Lung microvascular endothelial cell (primary cell): Measurements from ENCODE around the gene KCNK6. TPM values are rescaled to one million over a fixed set of nuclear protein-coding genes. Genes with fewer than 3 reads are reported as not detected.

ENCODE experiments used
- DNase-seq, 2 donors: peaks; one replicate each; pipeline versions ENCODE4 v3.0.0 to v3.0.0-alpha.2; 2010; ENCODE audit warnings: low read depth in 2 of 2
- total RNA-seq: library from RNA; depleted of rRNA; stranded (reverse); fragments of >200 nt; gene quantifications from 2 replicates; pipeline ENCODE4 v1.2.1, GENCODE V29; 2014

KCNK6 gene
- 5.2 and 5.4 TPM in 2 replicates for total RNA-seq

DNA sequence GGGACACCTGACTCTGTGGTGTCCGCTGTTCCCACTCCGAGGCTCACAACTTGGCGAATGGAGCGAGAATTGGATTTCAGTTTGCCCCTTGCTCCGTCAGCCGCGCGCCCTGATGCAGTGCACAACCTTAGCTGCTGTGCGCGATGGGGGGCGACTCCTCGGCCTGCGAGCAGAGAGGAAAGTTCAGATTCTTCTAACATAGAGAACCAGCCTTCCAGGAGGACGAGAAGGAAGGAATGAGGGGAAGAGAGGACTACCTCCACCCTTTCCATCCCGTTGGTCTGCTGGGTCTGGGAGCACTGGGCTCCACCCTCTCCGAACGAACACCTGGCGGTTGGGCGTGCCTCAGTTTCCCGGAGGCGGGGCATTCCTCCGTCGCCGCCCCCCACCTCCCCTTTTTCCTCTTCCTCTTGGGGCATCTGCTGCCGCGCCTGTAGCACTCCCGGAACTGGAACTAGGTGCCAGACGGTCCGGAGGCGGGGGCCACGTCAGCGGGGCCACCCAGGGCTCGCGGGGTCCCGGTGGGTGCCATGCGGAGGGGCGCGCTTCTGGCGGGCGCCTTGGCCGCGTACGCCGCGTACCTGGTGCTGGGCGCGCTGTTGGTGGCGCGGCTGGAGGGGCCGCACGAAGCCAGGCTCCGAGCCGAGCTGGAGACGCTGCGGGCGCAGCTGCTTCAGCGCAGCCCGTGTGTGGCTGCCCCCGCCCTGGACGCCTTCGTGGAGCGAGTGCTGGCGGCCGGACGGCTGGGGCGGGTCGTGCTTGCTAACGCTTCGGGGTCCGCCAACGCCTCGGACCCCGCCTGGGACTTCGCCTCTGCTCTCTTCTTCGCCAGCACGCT, at the start of gene KCNK6:
KCNK6 (plus strand) TSS at position 425 of the 838 bp plus-strand sequence; CDS start at position 531, 106 bp downstream.
- peak; percentile 31 to 37 for DNase-seq

DNA sequence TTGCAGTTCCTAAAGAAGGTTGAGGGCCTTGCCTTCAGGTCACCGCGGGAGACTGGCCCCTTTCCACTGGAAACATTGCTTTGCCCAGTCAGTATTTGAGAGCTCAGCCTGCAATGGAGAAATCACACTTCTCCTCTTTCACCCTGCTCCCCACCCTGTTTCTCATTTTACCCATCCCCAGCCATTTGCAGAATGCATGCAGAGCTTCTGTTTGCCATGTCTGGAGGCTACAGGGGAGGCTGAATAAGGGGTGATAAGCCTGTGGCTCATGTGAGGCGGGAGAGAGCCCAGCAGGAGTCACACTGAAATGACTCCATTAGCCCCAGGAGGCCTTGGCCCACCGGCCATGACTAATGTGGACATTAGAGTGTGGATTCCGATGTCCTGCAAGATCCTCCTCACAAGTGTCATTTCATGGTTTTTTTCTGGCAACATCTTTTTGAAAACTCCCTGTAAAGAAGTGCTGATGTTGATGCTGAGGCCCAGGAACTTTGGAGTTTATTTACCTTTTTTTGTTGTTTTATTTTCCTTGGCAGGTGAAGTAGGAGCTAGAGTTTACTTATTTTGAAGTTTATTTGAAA, 49.0 kb upstream of the KCNK6 start:
- DNase-seq: no peak

DNA sequence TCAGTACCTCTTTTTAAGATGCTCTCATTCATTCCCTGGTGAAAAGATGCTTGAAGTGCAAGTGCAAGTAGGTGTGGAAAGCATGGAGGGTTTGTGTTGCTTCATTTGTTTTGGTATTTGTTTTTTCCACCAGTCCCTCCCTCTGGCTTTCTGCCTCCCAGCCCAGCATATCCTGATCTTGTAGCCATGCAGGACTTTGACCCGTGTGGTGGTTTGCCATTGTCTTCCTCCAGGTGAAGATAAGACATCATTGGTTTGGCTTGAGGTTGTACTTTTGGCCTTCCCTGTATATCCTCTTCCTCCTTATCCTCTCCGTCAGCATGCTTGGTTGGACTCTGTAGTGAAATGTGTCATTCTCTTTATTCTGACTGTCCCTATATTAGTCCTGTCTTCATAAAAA, 46.1 kb upstream of the KCNK6 start:
- no peak for DNase-seq

DNA sequence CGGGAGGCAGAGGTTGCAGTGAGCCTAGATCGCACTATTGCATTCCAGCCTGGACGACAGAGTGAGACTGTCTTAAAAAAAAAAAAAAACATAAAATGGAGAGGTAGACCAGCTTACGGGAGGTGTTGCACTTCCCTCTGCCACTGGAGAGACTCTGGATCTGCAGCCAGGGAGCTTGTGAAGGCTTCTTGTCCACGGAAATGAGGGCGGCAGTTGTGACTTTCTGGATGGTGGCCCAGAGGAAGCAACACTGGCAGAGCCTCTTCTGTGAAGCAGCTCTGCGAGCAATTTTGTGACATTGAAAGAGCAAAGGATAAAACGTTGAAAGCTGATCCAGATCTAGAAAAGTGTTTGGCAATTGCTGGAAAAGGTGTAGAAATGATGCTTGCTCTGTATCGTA, 44.9 kb upstream of the KCNK6 start:
- peak; percentile 20 to 22 for DNase-seq

DNA sequence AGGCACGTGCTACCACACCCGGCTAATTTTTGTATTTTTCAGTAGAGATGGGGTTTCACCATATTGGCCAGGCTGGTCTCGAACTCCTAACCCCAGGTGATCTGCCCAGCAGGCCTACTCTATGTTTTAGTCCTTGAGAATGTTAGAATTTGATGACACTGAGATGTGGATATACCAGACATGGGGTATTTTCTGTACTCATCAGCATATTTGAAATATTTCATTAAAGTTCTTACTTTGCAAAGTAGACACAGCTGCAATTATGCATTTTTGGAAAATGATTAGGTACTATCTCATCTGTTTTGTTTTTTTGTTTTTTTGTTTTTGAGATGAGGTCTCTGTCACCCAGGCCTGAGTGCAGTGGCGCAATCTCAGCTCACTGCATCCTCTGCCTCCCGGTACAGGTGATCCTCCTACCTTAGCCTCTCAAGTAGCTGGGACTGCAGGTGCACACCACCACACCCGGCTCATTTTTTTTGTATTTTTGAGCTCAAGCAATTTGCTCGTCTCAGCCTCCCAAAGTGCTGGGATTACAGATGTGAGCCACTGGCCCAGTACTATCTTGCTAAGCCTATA, 42.6 kb upstream of the KCNK6 start:
- DNase-seq: no peak

DNA sequence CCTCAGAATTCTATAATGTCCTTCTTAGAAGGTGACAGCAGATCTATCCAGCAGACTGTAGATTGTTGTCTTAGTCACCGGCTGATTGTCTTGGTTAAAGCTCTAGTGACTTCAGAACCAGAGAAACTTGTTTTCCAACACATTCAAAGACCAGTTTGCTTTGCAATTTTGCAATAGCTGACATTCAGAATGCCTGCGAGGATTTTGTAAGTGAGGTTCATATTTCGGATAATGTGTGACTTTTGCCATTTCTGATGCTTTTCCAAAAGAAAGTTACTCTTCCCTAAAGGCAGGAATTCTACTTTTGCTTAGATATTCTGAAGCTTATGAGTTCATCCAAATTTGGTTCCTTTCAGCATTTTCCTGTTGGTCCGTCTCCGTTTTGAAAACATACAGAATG, 42.1 kb upstream of the KCNK6 start:
- DNase-seq: peak in 1 of 2 donors; percentile 13

DNA sequence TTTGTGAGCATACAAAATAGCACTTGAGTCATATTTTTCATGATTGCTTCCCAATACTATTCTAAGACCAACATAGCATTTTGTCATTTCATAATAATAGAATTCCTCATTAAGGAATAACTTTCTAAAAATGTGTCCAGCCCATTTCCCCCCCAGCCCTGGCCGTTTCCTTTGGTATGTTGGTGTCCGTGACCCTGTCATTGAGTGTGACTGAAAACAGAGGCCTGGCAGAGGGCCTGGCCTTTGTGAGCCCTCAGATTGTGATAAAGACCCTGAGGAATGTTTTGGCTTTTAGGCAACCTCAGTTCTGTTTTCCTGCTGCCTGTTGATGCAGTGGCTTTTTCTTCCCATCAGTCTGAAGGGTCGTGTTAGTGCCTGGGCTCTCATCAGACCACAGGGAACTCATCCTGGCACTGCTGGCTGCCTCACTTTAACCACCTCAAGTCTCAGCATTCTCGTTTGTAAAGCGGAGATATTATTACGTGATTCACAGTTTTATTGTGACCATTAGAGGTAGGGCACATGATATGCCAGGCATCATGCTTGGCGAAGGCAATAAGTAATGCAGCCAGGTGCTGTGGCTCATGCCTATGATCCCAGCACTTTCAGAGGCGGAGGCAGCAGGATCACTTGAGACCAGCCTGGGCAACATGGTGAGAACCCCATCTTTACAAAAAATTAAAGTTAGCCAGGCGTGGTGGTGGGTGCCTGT, 41.5 kb upstream of the KCNK6 start:
- peak; percentile 49 to 72 for DNase-seq

DNA sequence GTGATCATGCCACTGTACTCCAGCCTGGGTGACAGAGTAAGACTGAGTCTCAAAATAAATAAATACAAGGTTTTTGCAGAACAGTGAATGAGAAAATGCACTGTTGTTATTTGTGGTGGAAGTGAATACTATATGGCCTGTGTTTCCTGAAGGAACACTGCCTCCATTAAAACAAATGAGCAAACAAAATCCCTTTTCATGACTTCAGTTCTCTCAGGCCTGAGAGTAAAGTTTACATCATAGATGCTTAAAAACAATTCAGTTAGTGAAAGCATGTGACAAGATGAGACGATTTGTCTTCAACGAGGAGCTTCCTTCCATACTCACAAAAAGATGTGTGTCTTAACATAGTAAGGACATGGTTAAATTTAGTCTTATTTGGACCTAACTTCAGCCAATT, 40.9 kb upstream of the KCNK6 start:
- no peak for DNase-seq

DNA sequence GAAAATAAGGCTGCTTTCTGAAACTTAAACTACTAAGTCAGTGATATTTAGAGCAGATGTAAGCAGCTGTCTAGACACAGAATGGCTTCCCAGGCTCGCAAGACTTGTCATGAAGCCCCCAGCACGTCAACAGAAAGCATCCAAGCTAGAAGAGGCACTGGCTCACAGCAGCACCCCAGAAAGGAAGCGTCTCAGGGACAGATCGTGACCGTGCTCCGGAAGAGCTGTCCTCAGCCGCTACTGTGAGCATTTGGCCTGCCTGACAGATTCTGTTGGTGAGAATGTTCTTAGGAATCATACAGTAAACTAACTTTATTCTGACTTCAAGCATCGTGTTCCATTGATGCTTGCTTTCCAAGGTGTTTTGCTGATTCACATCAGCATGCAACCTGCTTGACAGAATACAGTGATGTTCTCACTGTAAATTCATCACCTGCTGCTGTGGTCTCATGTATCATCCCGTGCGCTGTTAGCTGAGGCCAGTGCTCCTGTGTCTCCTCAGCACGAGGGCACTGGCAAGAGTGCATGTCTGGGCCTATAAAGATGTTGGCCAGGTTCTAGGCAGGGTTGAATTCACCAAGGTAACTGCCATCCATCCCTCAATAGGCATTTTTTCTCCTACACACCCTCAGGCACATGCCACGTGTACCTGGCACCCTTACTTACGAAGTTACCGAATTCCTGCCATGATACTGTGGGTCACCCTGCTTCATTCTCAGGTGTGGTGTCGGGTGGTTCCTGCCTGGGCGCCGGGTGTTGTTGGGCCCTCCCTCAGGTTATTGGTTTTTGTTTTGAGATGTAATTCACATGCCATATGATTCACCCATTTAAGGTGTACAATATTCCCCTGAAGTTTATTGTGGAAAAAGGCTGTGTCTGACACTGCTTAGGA, 39.4 kb upstream of the KCNK6 start:
- no peak for DNase-seq

DNA sequence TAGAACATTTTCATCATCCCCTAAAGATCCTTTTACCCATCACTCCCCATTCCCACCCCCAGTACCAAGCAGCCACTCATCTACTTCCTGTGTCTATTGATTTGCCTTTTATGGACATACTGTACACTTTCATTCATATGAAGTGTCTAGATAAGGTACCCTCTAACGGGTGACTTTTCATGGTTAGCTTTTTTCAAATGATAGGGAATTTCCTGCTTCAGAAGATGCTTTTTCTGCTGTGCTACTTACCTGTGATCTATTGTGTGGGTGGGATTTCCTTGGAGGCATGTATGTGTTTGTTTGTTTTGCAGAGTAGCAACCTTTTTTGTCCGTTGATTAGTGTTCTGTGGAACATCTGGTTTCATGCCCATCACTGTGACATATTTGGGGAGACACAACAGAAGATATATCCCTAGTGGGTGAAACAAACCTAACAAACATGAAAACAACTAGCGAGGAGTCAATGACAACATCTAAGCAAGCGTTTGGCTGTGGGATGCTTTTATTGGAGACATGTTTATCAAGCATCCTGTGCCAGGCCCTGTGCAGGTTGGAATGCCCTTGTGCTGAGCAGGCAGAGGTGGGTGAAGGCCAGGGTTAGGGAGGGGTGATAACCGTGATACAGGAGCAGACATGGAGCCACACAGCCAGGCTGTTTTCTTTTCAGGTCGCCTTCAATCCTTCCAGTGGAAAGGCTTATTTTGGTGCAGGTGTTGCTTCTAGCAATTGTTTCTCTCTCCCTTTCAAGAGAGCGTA, 37.7 kb upstream of the KCNK6 start:
- no peak for DNase-seq

DNA sequence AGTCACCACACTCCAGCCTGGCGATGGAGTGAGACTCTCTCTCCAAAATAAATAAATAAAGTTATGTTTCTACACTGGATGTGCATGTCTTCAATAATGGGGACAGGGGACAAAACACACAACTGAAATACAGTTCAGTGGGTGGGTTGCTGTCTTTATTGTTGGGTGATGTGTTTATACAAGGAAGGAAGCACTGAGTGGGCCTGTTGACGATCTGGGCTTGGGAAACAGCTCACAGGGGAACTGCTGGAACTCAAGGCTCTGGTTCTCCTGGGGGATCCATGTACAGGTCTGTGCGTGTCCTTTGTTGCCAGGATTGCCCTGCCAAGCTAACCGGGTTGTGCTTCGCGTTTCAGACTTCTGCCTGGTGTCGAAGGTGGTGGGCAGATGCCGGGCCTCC, 36.4 kb upstream of the KCNK6 start:
- no peak for DNase-seq

DNA sequence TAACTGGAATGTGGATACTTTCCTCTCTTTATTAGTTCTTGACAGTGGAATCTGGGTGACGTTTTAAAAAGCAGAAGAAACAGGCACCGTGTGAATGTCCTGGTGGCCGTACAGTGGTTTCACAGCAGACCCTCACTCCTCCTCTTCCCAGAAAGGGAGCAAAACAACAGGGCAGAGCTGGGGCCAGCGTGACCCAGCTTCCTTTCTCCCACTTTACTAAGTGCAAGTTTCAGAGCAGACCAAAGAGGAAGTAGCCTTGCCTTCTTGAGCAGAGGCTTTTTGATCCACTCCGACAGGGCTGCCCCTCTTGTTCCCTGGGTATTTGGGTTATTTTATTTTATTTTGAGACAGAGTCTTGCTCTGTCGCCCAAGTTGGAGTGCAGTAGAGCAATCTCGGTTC, 35.2 kb upstream of the KCNK6 start:
- no peak for DNase-seq

DNA sequence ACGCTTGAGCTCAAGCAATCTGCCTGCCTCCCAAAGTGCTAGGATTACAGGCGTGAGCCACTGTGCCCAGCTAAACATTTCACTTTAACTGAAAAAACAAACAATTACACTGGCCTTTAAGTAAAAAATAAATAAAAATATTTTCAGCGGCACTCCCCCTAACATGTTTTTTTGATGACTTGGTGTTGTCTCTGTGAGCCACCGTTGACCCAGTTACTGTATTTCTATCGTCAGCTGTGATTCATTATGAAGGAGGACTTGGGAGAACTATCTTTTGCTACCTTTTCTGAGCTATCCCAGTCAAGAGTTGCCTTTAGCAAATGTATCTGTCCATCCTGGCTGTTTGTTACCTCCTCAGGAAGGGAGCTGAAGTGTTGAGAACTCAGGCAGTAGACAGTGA, 34.1 kb upstream of the KCNK6 start:
- DNase-seq: no peak

DNA sequence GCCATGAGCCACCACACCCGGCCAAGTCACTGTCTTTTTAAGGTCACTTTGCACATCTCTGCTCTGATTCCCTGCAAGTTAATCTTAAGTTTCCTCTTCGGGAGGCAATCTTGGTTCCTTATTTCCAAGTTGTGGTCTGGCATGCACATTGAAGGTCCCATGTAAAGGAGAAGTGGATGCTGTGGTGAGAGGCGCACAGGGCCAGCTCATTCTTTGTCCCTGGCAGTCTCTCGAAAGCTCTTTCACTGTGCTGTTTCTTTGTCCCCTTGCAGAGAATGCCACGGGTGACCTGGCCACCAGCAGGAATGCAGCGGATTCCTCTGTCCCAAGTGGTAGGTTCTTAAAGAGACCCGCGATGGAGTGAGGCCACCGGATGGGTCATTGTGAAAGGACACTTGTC, 32.0 kb upstream of the KCNK6 start:
- DNase-seq: no peak

DNA sequence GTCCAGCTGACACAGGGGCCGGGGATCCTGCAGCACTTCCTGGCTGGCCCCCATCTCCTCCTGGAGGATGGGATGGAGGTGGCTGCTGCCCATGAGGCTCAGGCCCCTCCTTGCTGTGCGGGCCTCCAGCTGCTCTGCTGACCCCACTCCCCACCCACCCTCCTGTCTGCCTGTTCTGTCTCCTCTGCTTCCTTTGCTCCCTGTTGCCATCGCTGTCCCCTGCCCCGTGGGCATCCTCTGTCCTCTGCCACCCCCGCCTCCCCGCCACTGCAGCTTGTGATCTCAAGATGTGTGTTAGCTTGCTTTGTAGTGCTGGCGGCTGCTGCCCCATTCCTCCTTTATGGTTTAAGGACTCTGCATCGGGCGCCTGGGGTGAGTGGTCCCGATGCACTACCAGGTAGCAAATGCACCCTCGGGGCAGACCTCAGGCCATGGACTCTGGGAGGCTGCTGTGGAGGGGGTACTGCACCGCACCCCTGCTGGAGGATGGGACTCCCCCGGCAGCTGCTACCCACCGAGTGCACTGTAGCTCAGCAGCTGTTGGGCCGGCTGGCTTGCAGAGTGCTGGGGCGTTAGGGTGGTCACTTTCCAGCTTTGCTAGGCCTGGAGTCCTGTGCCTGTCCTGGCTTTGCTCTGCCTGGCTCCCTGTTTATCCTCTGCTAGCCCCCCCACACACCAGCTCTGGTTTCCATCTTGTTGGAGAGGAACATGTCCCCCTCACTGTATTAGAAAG, 31.4 kb upstream of the KCNK6 start:
- no peak for DNase-seq

DNA sequence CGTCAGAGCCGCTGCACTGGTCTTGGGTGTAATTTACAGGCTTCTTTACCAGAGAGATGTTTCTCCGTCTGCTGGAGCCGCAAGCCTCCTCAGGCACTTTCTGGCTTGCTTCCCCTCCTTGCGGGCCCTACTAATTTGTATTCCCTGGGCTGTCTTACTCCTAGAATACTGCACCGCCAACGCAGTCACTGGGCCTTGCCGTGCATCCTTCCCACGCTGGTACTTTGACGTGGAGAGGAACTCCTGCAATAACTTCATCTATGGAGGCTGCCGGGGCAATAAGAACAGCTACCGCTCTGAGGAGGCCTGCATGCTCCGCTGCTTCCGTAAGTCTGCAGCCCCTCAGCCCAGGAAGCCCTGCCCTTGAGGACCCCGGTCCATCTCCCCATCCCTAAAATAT, 29.7 kb upstream of the KCNK6 start:
- DNase-seq: no peak

DNA sequence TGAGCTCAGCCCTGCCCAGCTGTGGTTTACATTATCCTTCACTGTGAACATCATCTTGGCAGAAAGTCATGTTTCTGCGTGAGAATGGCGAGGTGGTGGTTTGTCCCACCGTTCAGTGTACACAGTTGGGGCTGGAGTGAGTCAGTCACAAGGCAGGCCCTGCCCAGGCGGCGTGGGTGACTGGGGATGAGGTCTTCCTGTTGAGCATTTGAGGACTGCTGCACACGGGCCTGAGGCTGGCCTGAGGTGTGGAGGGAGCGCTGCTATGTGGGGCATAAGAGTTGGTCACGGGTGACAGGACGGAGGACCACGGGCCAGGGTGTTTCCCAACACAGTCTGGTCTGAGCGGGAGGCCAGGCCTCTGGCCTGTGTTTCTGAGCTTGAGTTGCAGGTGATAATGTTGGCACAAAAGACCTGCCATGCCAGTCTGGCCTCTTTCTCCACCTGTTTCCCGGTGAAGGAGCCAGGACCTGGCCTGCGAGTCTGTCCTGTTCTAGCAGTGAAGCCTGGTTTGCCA, 29.0 kb upstream of the KCNK6 start:
- DNase-seq: peak in 1 of 2 donors; percentile 74

DNA sequence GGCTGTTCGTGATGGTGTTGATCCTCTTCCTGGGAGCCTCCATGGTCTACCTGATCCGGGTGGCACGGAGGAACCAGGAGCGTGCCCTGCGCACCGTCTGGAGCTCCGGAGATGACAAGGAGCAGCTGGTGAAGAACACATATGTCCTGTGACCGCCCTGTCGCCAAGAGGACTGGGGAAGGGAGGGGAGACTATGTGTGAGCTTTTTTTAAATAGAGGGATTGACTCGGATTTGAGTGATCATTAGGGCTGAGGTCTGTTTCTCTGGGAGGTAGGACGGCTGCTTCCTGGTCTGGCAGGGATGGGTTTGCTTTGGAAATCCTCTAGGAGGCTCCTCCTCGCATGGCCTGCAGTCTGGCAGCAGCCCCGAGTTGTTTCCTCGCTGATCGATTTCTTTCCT, 27.8 kb upstream of the KCNK6 start:
- no peak for DNase-seq

DNA sequence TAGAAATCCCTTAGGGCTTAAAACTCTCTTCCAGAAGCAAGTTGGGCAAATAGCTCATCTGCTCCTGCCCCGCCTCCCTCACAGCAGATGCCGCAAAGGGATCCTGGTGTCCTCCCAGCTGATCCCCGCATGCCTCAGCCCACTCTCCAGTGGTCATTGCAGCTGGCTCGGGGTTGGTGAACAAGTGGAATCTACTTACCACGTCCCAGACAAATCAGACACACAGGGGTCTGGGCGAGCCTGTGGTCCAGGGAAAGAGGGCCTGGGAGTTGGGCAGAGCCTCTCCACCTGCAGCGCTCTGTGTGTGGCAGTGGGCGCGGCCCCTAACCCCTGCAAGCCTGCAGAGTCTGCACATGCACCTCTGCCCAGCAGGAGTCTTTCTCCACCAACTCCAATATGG, 26.4 kb upstream of the KCNK6 start:
- DNase-seq: no peak

DNA sequence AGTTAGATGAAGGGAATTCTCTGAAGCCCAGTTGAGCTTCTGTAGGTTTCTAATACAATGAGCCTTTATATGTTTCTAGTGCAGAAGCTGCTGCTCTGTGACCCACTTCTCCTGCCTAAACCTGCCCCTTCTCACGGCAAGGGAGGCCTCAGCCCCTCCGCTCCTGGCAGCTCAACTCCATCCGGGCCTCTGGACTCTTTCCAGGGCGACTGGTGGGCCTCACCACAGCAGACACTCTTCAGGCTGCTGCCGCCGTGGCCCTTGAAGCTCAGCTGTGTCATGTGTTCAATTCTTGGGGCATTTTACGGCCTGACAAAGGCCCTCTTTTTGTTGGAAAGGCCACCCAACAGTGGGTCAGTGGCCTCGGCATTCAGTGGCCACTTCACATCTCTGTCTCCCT, 25.6 kb upstream of the KCNK6 start:
- DNase-seq: no peak
